GM23338 (cell line): Measurements from ENCODE around the gene CXXC5. TPM values are rescaled to one million over a fixed set of nuclear protein-coding genes. Genes with fewer than 3 reads are reported as not detected.

Experiments used
- ATAC-seq: fragments of 200-7000 bp; cut with Tn5 transposase; 3 replicates; pipeline ENCODE4 v1.9.1; 2020
- DNase-seq: peaks from one replicate; pipeline ENCODE4 v3.0.0-alpha.2; 2015; ENCODE audit warnings: low spot score
- H2AFZ ChIP-seq: fragments of 200-600 bp; sonication (generic); 2 replicates; pipeline ENCODE4 v1.8.0; 2016; ENCODE audit warnings: antibody characterized with exemption, mild to moderate bottlenecking, moderate library complexity
- H3F3A ChIP-seq: fragments of 200-600 bp; sonication (generic); replicated peaks from 2 replicates; pipeline ENCODE4 v1.8.0; 2017; ENCODE audit warnings: antibody characterized with exemption, mixed run types, low read depth
- H3K27ac ChIP-seq: fragments of 200-600 bp; sonication (generic); 2 replicates; pipeline ENCODE4 v1.6.1; 2016; ENCODE audit warnings: low read depth
- H3K27me3 ChIP-seq: fragments of 200-600 bp; sonication (generic); 2 replicates; pipeline ENCODE4 v1.8.0; 2016; ENCODE audit warnings: mild to moderate bottlenecking, mixed run types, moderate library complexity; ENCODE audit not compliant: insufficient read depth
- H3K36me3 ChIP-seq: fragments of 200-600 bp; sonication (generic); 2 replicates; pipeline ENCODE4 v1.8.0; 2016; ENCODE audit warnings: mild to moderate bottlenecking; ENCODE audit not compliant: insufficient read depth
- H3K4me1 ChIP-seq: fragments of 200-600 bp; sonication (generic); 2 replicates; pipeline ENCODE4 v1.8.0; 2016; ENCODE audit warnings: mild to moderate bottlenecking, moderate library complexity; ENCODE audit not compliant: insufficient read depth
- H3K4me2 ChIP-seq: fragments of 200-600 bp; sonication (generic); 2 replicates; pipeline ENCODE4 v1.7.1; 2017; ENCODE audit warnings: mixed run types
- H3K4me3 ChIP-seq: fragments of 200-600 bp; sonication (generic); 2 replicates; pipeline ENCODE4 v1.6.1; 2016; ENCODE audit warnings: mixed run types
- H3K79me2 ChIP-seq: fragments of 200-600 bp; sonication (generic); replicated peaks from 2 replicates; pipeline ENCODE4 v1.8.0; 2017; ENCODE audit warnings: mild to moderate bottlenecking; ENCODE audit not compliant: insufficient read depth
- H3K9me2 ChIP-seq: fragments of 200-600 bp; sonication (generic); 2 replicates; pipeline ENCODE4 v1.8.0; 2017; ENCODE audit not compliant: insufficient read depth
- H4K20me1 ChIP-seq: fragments of 200-600 bp; sonication (generic); replicated peaks from 2 replicates; pipeline ENCODE4 v1.8.0; 2017; ENCODE audit warnings: mild to moderate bottlenecking; ENCODE audit not compliant: insufficient read depth
- H3K27ac Mint-ChIP-seq: 2 replicates; pipeline ENCODE4 v1.8.0; 2020; ENCODE audit warnings: inconsistent platforms, mild to moderate bottlenecking, moderate library complexity, mixed read lengths
- H3K27me3 Mint-ChIP-seq: 3 replicates; pipeline ENCODE4 v1.8.0; 2022; ENCODE audit warnings: low read depth, mild to moderate bottlenecking, moderate library complexity, mixed read lengths, inconsistent platforms; ENCODE audit not compliant: insufficient read depth, poor library complexity
- H3K36me3 Mint-ChIP-seq: 3 replicates; pipeline ENCODE4 v1.8.0; 2021; ENCODE audit warnings: low read depth, mild to moderate bottlenecking, inconsistent platforms, moderate library complexity, mixed read lengths
- H3K4me1 Mint-ChIP-seq: 3 replicates; pipeline ENCODE4 v1.8.0; 2020; ENCODE audit warnings: mild to moderate bottlenecking, inconsistent platforms, mixed read lengths
- H3K4me3 Mint-ChIP-seq: 3 replicates; pipeline ENCODE4 v1.8.0; 2021; ENCODE audit warnings: moderate library complexity, mild to moderate bottlenecking, inconsistent platforms, mixed read lengths
- H3K9me3 Mint-ChIP-seq: 3 replicates; pipeline ENCODE4 v1.8.0; 2020; ENCODE audit warnings: moderate library complexity, mild to moderate bottlenecking, inconsistent platforms, mixed read lengths
- EZH2phosphoT487 ChIP-seq: fragments of 200-600 bp; sonication (generic); IDR thresholded peaks from one replicate; pipeline ENCODE4 v1.8.1; 2018; ENCODE audit warnings: antibody characterized with exemption; ENCODE audit not compliant: unreplicated experiment
- POLR2AphosphoS5 ChIP-seq: IDR thresholded peaks from 2 replicates; pipeline ENCODE4 v1.6.1; 2016; ENCODE audit warnings: antibody characterized with exemption, low read depth
- ZNF114 ChIP-seq: fragments of 250-450 bp; sonication (Bioruptor Pico); IDR thresholded peaks from 2 replicates; pipeline ENCODE4 v1.5.0; 2020; ENCODE audit warnings: mild to moderate bottlenecking, moderate library complexity
- ZNF462 ChIP-seq: fragments of 250-450 bp; sonication (Bioruptor Pico); IDR thresholded peaks from 2 replicates; pipeline ENCODE4 v1.5.0; 2020; ENCODE audit warnings: mild to moderate bottlenecking, moderate library complexity
- polyA plus RNA-seq: library from polyadenylated mRNA; unstranded; fragments of >200 nt; fragmentation: Nextera tagmentation; extraction: Ambion mirVana; gene quantifications from 2 replicates; pipeline ENCODE4 v1.2.1, GENCODE V29; 2016
- total RNA-seq: library from RNA; depleted of rRNA; stranded (reverse); fragments of >200 nt; shearing (Covaris generic); gene quantifications from 2 replicates; pipeline ENCODE4 v1.2.3, GENCODE V29; 2014

CXXC5 gene
- total and polyA plus RNA-seq, 2 experiments from 2014 or later, result 63.3 to 111 TPM

GRCh38 chr5:139686356-139686705 is 38.2 kb downstream of the CXXC5 start:
- no peak for DNase-seq
- Histone ChIP-seq H3F3A (peaks cover 21% of the 10 kb centered on the region; the same call in 1 of the 2 replicates), H3K27me3 (peaks cover 7% of the 10 kb centered on the region; the same call in 1 of the 2 replicates), H3K36me3 (no peaks in the 10 kb centered on the region; the same call in 1 of the 2 replicates), H3K27ac (no peak overlapping the region), H3K79me2 (no peaks in the 10 kb centered on the region), H3K9me2 (no peaks in the 10 kb centered on the region), H3K4me2 (peak overlapping the region; percentile 57; the same call in 1 of the 2 replicates), H3K4me3 (no peak overlapping the region), H2AFZ (no peak overlapping the region), H3K4me1 (peaks cover 71% of the 10 kb centered on the region), H4K20me1 (peaks cover 10% of the 10 kb centered on the region)
- H3K4me1 Mint-ChIP-seq, result peaks cover 87% of the 10 kb centered on the region
- H3K27ac Mint-ChIP-seq, result peak overlapping the region; percentile 9; the same call in 1 of the 2 replicates
- H3K27me3 Mint-ChIP-seq, result peaks cover 32% of the 10 kb centered on the region
- H3K9me3 Mint-ChIP-seq, result no peaks in the 10 kb centered on the region
- no peak for TF ChIP-seq ZNF462 (CRISPR knock-in tag)
- TF ChIP-seq EZH2phosphoT487, result no peak
- H3K36me3 Mint-ChIP-seq, result peaks cover 40% of the 10 kb centered on the region
- no peak for ATAC-seq
- peak overlapping the region; percentile 7; the same call in 1 of the 3 replicates for H3K4me3 Mint-ChIP-seq

DNA sequence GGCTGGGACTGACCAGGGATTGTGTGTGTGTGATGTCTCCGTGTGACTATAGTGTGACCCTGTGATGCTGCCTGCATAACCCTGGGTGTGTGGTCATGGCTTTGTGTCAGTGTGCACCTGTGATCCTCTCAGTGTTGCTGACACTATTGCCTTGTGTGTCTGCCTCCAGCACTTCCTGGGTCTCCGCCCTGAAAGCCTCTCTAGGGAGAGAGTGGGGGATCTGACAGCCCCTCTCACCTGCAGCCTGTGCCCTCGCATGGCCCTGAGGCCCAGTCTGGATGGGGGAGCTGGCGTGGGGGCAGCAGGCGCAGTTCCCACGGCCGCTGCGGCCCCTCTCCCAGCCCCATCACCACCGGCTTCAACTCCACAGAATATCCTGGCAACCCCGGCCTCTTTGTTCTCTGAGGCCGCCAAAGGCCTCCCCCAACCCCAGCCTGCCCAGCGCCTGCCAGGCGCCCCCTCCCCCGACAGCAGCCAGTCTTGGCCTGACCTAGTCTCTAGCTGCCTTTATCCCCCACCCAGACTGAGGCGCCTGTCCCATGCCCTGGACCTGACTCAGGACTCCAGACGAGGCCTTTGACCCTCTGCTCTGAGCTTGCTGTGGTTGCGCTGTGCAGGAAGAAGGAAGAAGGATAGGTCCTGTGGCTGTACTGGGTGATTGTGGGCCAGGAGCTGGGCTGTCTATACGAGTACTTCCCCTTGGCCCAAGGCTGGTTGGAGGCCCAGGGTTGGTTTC is 38.7 kb downstream of the CXXC5 start:
- Histone ChIP-seq H3K27ac (no peak overlapping the region), H3F3A (peaks cover 21% of the 10 kb centered on the region; the same call in 1 of the 2 replicates), H3K4me3 (no peak overlapping the region), H3K9me2 (no peaks in the 10 kb centered on the region), H3K4me1 (peaks cover 69% of the 10 kb centered on the region), H3K36me3 (no peaks in the 10 kb centered on the region), H3K4me2 (peak overlapping the region; percentile 57; the same call in 1 of the 2 replicates), H4K20me1 (peaks cover 8% of the 10 kb centered on the region), H2AFZ (no peak overlapping the region), H3K79me2 (no peaks in the 10 kb centered on the region), H3K27me3 (peaks cover 12% of the 10 kb centered on the region; the same call in 1 of the 2 replicates)
- TF ChIP-seq ZNF114 (CRISPR knock-in tag), result no peak
- TF ChIP-seq POLR2AphosphoS5, result 0 out of 2 replicates have a peak, but pooled peaks have one; percentile 39
- DNase-seq, result peak; percentile 56
- Mint-ChIP-seq H3K27me3 (peaks cover 33% of the 10 kb centered on the region), H3K4me3 (peak overlapping the region; percentile 7; the same call in 1 of the 3 replicates), H3K36me3 (peaks cover 36% of the 10 kb centered on the region), H3K9me3 (no peaks in the 10 kb centered on the region), H3K4me1 (peaks cover 86% of the 10 kb centered on the region), H3K27ac (peak overlapping the region; percentile 65; the same call in 1 of the 2 replicates)
- peak; percentile 8 for ATAC-seq
